A673 (cell line): ENCODE measurements around the gene LIMS2. TPM values are rescaled to one million over a fixed set of nuclear protein-coding genes. Genes with fewer than 3 reads are reported as not detected.

ENCODE experiments used
- BruUV-seq: library from RNA; stranded (reverse); fragments of 400-500 nt; replicated peaks from 2 replicates; lab custom pipeline; 2021; lab: Mats Ljungman, UMichigan
- CTCF ChIA-PET: fragments of 300-600 bp; sonication (Branson Sonifier 250); formaldehyde crosslinking; loops from one replicate; lab custom pipeline; 2022; ENCODE audit warnings: antibody characterized with exemption; lab: Charles Lee
- POLR2A ChIA-PET: fragments of 300-600 bp; sonication (Branson Sonifier 250); formaldehyde crosslinking; loops from one replicate; lab custom pipeline; 2022; ENCODE audit warnings: antibody characterized with exemption; ENCODE audit not compliant: low non-redundant PET; lab: Charles Lee
- DNase-seq: peaks from one replicate; pipeline ENCODE4 v3.0.0-alpha.2; 2015; ENCODE audit warnings: low spot score
- H3K27ac ChIP-seq: fragments of 200-600 bp; sonication (generic); 2 replicates; pipeline ENCODE4 v1.5.1; 2016; ENCODE audit warnings: mixed run types, low read depth, mild to moderate bottlenecking, mixed read lengths, antibody characterized with exemption, low read length; ENCODE audit not compliant: poor library complexity, severe bottlenecking
- H3K27me3 ChIP-seq: fragments of 200-600 bp; sonication (generic); replicated peaks from 2 replicates; pipeline ENCODE4 v1.6.1; 2017; ENCODE audit warnings: mixed run types, low read depth, mild to moderate bottlenecking, mixed read lengths, antibody characterized with exemption, low read length; ENCODE audit not compliant: insufficient read depth, poor library complexity
- H3K36me3 ChIP-seq: fragments of 200-600 bp; sonication (generic); 2 replicates; pipeline ENCODE4 v1.6.1; 2016; ENCODE audit warnings: mixed run types, mild to moderate bottlenecking, mixed read lengths, antibody characterized with exemption, low read length; ENCODE audit not compliant: insufficient read depth, poor library complexity, severe bottlenecking
- H3K4me1 ChIP-seq: fragments of 200-600 bp; sonication (generic); 2 replicates; pipeline ENCODE4 v1.6.1; 2017; ENCODE audit warnings: mixed run types, mild to moderate bottlenecking, mixed read lengths, antibody characterized with exemption, low read length; ENCODE audit not compliant: insufficient read depth, poor library complexity, severe bottlenecking
- H3K4me3 ChIP-seq: fragments of 200-600 bp; sonication (generic); 2 replicates; pipeline ENCODE4 v1.5.1; 2016; ENCODE audit warnings: low read depth, mixed run types, mild to moderate bottlenecking, mixed read lengths, low read length; ENCODE audit not compliant: poor library complexity, severe bottlenecking
- H3K9me3 ChIP-seq: fragments of 200-600 bp; sonication (generic); 2 replicates; pipeline ENCODE4 v1.6.1; 2016; ENCODE audit warnings: mixed run types, low read depth, mild to moderate bottlenecking, mixed read lengths, antibody characterized with exemption, low read length; ENCODE audit not compliant: poor library complexity, severe bottlenecking
- EZH2 ChIP-seq: fragments of 200-600 bp; sonication (generic); IDR thresholded peaks from 2 replicates; pipeline ENCODE4 v1.6.1; 2017; ENCODE audit warnings: borderline replicate concordance, low read depth, mild to moderate bottlenecking, mixed read lengths, antibody characterized with exemption, low read length; ENCODE audit not compliant: poor library complexity, severe bottlenecking
- intact Hi-C: fragments of 100-400 bp; cut with micrococcal nuclease; formaldehyde crosslinking; loops from one replicate; pipeline ENCODE4 v1.10.0; 2022; ENCODE audit not compliant: unreplicated experiment
- total RNA-seq: library from RNA; stranded (reverse); gene quantifications from 2 replicates; pipeline ENCODE4 v1.2.3, GENCODE V29; 2021
- TF ChIP-seq, protein P1 (sequence below): fragments of 300-800, 200-600 bp; sonication (generic); conservative IDR thresholded peaks from 2 replicates; pipeline ENCODE4 v1.5.1; 2017; ENCODE audit warnings: low read depth, mild to moderate bottlenecking, antibody characterized with exemption, low read length, moderate library complexity, mixed read lengths

LIMS2 gene
- total RNA-seq, 1 experiment from 2014 or later, result 1.2 TPM

DNA sequence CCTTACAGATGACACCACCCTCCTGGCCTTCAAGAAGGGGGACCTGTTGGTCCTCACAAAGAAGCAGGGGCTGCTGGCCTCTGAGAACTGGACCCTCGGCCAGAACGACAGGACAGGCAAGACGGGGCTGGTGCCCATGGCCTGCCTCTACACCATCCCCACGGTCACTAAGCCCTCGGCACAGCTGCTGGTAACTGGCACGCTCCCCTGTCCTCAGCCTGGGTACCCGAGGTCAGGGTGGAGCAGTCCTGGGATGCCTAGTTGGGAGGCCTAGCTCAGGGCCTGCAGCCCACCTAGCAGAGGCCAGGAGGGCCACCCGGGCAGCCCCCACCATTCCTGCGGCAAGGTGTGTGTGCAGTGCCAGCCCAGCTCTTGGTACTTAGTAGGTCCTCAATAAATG is 45.7 kb downstream of the LIMS2 start:
- BruUV-seq, result no TSS peak
- Histone ChIP-seq H3K27ac (no peak overlapping the region), H3K27me3 (no peaks in the 10 kb centered on the region), H3K36me3 (no peaks in the 10 kb centered on the region), H3K4me1 (no peaks in the 10 kb centered on the region), H3K4me3 (no peak overlapping the region), H3K9me3 (no peaks in the 10 kb centered on the region)
- intact Hi-C loops, result no loop called here
- ChIA-PET CTCF (no interaction called here), POLR2A (no interaction called here)
- no peak for DNase-seq
- TF ChIP-seq, protein P1, sequence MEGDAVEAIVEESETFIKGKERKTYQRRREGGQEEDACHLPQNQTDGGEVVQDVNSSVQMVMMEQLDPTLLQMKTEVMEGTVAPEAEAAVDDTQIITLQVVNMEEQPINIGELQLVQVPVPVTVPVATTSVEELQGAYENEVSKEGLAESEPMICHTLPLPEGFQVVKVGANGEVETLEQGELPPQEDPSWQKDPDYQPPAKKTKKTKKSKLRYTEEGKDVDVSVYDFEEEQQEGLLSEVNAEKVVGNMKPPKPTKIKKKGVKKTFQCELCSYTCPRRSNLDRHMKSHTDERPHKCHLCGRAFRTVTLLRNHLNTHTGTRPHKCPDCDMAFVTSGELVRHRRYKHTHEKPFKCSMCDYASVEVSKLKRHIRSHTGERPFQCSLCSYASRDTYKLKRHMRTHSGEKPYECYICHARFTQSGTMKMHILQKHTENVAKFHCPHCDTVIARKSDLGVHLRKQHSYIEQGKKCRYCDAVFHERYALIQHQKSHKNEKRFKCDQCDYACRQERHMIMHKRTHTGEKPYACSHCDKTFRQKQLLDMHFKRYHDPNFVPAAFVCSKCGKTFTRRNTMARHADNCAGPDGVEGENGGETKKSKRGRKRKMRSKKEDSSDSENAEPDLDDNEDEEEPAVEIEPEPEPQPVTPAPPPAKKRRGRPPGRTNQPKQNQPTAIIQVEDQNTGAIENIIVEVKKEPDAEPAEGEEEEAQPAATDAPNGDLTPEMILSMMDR, result no peak
- no peak for TF ChIP-seq EZH2

DNA sequence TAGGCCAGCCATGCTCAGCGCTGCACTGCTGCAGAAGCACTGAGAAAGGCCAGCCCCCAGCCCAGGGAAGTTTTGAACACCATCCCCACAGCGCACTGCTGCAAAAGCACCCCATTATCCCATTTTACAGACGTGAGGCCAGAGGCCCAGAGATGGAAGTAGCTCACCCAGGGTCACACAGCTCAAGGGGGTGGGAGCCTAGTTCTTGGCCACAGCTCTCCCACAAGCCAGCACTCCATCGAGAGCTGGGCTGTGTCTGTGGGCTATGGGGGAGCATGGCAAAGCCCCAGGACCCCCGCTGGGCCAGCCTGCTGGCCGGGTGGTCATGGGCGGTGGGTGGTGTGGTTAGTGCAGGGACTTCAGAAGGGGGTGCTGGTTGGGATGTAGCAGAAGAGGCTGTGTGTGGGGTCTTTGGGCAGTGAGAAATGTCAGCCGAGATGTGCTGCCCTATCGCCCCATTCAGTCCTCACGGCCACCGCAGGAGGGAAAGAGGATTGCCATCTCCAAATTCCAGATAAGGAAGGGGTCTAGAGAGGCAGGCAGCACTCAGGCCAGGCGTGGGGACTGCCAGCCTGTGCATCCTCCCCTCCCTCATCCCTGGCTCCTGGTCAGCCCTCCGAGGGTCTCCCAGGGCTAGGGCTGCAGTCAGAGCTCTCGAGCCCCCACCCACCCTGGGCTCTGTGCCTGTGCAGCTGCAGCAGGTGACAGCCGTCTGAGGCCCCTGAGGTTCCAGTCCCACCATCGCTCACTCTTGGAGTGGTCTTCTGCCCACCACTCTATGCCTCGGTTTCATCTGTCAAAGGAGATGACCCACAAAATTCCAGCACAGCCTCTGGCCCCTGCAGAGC is 46.3 kb downstream of the LIMS2 start:
- Histone ChIP-seq H3K27me3 (no peaks in the 10 kb centered on the region), H3K4me1 (no peaks in the 10 kb centered on the region), H3K9me3 (no peaks in the 10 kb centered on the region), H3K36me3 (no peaks in the 10 kb centered on the region), H3K27ac (no peak overlapping the region), H3K4me3 (no peak overlapping the region)
- POLR2A ChIA-PET, result no interaction called here
- BruUV-seq, result no TSS peak
- intact Hi-C loops, result no loop called here
- TF ChIP-seq EZH2, result no peak
- TF ChIP-seq, protein P1, result no peak
- CTCF ChIA-PET, result no interaction called here
- DNase-seq, result no peak

DNA sequence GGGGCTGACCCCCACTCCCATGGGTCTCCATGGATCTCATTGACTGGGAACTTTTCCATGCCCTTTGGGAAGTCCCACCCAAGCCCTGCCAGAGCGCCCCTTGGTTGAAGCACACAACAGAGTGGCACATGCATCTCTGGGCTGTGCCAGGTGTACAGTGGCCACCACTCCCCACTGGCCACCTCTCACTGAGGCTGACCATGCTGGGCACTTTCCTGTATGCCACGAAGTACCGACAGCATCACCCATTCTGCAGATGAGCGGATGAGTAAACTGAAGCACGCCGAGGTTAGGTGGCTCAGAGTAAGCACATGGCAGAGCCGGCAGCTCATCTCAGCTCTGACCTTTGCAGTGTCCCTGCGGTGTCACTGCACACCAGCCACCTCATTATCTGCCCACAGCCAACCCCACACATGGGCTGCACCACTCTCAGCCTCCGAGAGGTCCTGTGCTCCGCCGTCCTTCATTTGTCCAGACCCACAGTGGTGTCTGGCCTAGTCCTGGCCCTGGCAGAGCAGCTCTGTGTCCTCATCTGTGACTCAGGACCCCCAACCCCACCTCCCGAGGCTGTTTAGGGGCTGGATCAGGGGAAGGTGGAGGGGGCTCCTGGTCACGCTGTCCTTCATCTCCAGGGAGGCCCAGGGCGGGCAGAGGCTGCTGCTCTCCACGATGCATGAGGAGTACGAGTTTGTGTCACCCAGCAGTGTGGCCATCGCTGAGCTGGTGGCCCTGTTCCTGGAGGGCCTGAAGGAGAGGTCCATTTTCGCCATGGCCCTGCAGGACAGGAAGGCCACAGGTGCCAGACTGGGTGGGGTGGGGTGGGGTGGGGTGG is 47.4 kb downstream of the LIMS2 start:
- ChIA-PET CTCF (no interaction called here), POLR2A (no interaction called here)
- Histone ChIP-seq H3K27me3 (no peaks in the 10 kb centered on the region), H3K27ac (no peak overlapping the region), H3K9me3 (no peaks in the 10 kb centered on the region), H3K4me1 (no peaks in the 10 kb centered on the region), H3K36me3 (no peaks in the 10 kb centered on the region), H3K4me3 (no peak overlapping the region)
- TF ChIP-seq, protein P1, result no peak
- no peak for TF ChIP-seq EZH2
- intact Hi-C loops, result no loop called here
- DNase-seq, result no peak
- BruUV-seq, result no TSS peak
